ENCODE data around the gene LONP2.
A peak's percentile ranks its signal among the peaks of the same experiment; 100 is the strongest.
"Not testable (repeated sequence)": the region's sequence is repeated elsewhere in the genome, so short reads cannot be mapped to it uniquely, and the experiment has no call there.

Gene LONP2

GRCh38 chr16:48347191-48347865 lies 103.2 kb downstream of the LONP2 start:
- DNase-seq = no peak

- no peak for DNase-seq
Measured at GRCh38 chr16:48347980-48348379, 103.9 kb downstream of the LONP2 start.

DNA sequence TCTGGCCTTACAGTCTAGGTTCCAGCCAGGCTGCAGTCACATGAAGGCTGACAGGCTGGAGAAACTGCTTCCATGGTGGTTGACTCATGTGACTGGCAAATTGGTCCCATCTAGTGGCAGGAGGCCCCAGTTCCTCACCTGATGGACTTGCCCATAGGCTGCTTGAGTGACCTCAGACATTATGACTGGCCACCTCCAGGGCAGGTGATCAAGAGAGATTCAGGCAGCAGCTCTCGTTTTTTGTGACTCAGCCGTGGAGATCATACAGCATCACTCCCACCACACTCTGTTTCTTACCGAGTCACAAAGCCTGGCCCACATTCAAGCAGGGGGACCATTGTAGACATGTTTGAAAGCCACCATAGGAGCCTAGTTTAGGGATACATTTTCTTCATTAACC lies 106.6 kb downstream of the LONP2 start:
- no peak for DNase-seq

GRCh38 chr16:48352648-48353390 lies 108.7 kb downstream of the LONP2 start:
- no peak for DNase-seq

DNA sequence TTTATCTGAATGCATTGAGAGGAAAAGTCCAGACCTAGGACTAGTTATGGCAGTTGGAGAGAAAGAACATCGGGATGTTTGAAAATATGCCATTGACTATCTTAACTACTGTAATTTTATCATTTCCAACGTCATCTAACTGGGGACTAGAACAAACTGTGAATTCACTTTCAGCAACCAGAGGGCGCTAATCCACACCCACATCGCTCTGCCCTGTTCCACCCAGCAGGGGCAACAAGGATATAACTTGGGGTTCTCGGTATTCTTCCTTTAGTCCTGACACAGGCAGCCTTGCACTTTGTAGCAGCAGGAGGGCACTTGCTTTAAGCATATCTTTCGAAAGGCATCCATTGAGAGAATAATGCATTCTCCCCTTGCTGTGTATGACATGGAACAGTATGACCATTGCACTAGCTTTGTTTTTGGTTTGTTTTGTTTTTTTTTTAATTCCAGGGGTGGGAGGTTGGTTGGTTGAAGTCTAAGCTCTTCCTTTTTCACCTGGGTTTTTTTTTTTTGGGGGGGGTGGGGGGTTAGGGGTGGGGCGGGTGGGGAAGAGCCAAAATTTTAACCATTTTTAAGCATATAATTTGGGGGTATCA lies 109.6 kb downstream of the LONP2 start:
- DNase-seq = peak; percentile 51

GRCh38 chr16:48354385-48354784 lies 110.3 kb downstream of the LONP2 start:
- not testable (repeated sequence) for DNase-seq

- no peak for DNase-seq
Measured at GRCh38 chr16:48354877-48355855, 111.1 kb downstream of the LONP2 start.

DNA sequence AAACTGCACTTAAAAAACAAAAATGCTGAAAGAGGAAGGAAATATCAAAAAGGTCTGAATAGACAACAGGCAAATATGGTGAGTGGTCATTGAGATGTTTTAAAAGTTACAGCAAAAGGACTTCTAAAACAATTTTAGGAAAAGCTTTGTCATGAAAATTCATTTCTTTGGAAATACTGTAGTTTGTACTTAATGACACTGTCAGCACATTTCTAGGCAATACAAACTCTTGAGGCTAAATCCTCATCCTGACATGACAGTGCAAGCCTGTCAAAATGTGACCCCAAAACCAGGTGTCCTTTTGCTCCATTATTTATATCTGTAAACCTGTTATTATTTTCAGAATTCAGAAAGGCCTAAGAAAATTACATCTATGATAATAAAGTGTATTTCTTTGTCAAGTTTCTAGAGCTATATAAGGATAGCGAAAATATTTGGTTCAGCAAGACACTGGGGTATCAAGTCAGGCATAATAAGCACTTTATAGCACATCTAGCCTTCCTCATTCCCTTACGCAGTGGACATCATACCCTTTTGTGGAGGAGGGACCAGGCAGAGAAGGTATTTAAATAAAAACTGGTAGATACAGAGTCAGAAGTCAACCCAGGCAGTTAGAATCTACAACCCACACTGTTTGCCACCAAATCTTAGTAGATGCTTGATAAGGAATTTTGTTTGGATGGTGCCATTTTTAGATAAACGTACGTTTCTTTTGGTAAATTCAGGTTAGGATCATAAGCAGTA lies 112.7 kb downstream of the LONP2 start:
- DNase-seq = no peak

DNA sequence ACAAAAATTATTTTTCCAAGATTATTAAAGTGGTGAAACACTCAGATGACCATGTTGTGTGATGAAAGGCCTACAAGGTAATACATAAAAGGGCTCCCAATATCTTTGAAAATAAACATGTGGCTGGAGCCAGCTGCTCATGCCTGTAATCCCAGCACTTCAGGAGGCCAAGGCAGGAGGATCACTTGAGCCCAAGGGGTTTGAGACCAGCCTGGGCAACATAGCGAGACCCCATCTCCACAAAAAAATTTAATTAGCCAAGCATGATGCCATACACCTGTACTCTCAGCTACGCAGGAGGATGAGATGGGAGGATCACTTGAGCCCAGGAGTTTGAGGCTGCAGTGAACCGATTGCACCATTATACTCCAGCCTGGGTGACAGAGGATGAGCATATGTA lies 114.3 kb downstream of the LONP2 start:
- no peak for DNase-seq

DNA sequence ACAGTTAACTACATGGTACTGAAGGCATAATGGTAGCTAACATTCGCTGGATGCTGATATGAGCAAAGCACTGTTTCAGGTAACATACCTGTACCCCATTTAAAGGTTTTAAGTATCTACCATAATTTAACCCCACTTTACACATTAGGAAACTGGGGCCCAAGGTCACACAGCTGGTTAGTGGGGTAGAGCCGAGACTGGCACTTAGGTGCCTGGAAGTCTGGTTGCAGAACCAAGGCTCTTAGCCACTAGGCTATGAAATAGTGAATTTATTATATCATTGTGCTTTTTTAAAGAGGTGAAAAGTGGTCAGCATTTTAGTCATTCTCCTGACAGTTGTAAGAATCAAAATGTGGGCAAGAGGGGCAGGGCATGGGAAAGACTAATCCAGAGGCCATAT lies 115.9 kb downstream of the LONP2 start:
- no peak for DNase-seq

- no peak for DNase-seq
Measured at GRCh38 chr16:48361012-48361411, 116.9 kb downstream of the LONP2 start.

GRCh38 chr16:48361540-48362144 lies 117.5 kb downstream of the LONP2 start:
- DNase-seq = no peak

GRCh38 chr16:48365025-48365600 lies 121.0 kb downstream of the LONP2 start:
- no peak for DNase-seq

- DNase-seq = peak; percentile 62
Measured at GRCh38 chr16:48365601-48366164, 121.6 kb downstream of the LONP2 start.

DNA sequence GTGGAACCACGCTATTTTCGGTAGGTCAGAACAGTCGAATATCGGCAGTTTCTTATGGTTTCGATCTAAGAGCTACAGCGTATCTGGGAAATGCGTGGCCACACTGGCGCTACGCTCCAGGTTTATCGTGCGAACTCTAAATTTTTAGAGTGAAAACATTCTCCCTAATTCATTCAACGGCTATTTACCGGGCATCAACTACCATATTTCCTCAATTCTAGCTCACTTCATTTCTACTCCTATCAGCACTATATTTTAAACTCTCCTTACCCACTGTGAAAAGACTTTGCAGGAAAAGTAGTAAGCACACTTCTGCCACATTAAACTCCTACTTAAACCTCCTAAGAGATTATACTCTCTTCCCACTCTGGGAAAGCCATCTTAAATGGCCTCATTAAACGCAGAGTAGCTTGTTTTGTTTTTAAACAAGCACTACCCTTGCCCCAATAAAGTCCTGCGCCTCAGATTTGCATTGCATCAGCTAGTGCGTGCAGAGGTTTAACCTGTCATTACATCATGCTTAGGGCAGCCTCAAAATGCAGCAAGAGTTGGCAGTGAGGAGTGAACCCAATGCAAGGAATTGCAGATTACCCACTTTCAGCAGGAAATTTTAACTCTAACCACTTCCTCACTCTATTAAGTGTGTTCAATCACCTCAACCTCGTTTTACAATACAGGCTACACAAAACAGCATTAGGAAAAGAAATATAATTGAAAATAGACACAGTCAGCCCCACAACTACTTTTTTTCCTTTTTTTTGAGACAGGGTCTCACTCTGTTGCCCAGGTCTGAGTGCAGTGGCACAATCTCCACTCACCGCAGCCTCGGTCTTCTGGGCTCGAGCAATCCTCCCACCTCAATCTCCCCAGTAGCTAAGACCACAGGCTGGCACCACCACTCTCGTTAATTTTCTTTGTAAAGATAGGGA lies 122.3 kb downstream of the LONP2 start:
- no peak for DNase-seq

GRCh38 chr16:48367441-48368049 lies 123.4 kb downstream of the LONP2 start:
- no peak for DNase-seq

- no peak for DNase-seq
Measured at GRCh38 chr16:48369765-48370164, 125.7 kb downstream of the LONP2 start.

- DNase-seq = no peak
Measured at GRCh38 chr16:48370229-48370628, 126.1 kb downstream of the LONP2 start.

GRCh38 chr16:48370668-48371392 lies 126.7 kb downstream of the LONP2 start:
- not testable (repeated sequence) for DNase-seq
